ENCODE results near the gene PIK3C2G.

Gene PIK3C2G

GRCh38 chr12:18446061-18446644, 184.8 kb downstream of the PIK3C2G start:
- no peaks in the 10 kb centered on the region for H3K9me3 ChIP-seq (ENCODE audit: low read length)
- no peaks in the 10 kb centered on the region for H3K27me3 ChIP-seq (ENCODE audit: control insufficient read depth in 1 of 2, insufficient read depth in 2 of 2, low read length in 2 of 2)
- no peak overlapping the region for H3K4me3 ChIP-seq (ENCODE audit: low read depth in 1 of 2, low read length in 2 of 2)
- no peaks in the 10 kb centered on the region for H3K4me1 ChIP-seq (ENCODE audit: insufficient read depth, low read length)
- H3K27ac ChIP-seq (ENCODE audit: low read depth, low read length) = no peak overlapping the region
- no peaks in the 10 kb centered on the region for H3K36me3 ChIP-seq (ENCODE audit: insufficient read depth, low read length)
- H3K9ac ChIP-seq (ENCODE audit: low read length) = no peak overlapping the region

- Histone ChIP-seq H3K9ac (ENCODE audit: low read length) (no peak overlapping the region), H3K27ac (ENCODE audit: low read depth, low read length) (no peak overlapping the region), H3K4me3 (ENCODE audit: low read depth in 1 of 2, low read length in 2 of 2) (no peak overlapping the region), H3K4me1 (ENCODE audit: insufficient read depth, low read length) (no peaks in the 10 kb centered on the region), H3K9me3 (ENCODE audit: low read length) (no peaks in the 10 kb centered on the region), H3K27me3 (ENCODE audit: control insufficient read depth in 1 of 2, insufficient read depth in 2 of 2, low read length in 2 of 2) (no peaks in the 10 kb centered on the region), H3K36me3 (ENCODE audit: insufficient read depth, low read length) (no peaks in the 10 kb centered on the region)
These were observed 193.0 kb downstream of the PIK3C2G start for GRCh38 chr12:18454330-18454729.

- no peak overlapping the region for H3K4me3 ChIP-seq (ENCODE audit: low read depth in 1 of 2, low read length in 2 of 2)
- no peaks in the 10 kb centered on the region for H3K4me1 ChIP-seq (ENCODE audit: insufficient read depth, low read length)
- no peak overlapping the region for H3K27ac ChIP-seq (ENCODE audit: low read depth, low read length)
- H3K9ac ChIP-seq (ENCODE audit: low read length) = no peak overlapping the region
- H3K36me3 ChIP-seq (ENCODE audit: insufficient read depth, low read length) = no peaks in the 10 kb centered on the region
- H3K9me3 ChIP-seq (ENCODE audit: low read length) = no peaks in the 10 kb centered on the region
- H3K27me3 ChIP-seq (ENCODE audit: control insufficient read depth in 1 of 2, insufficient read depth in 2 of 2, low read length in 2 of 2) = no peaks in the 10 kb centered on the region
These were observed 195.0 kb downstream of the PIK3C2G start for GRCh38 chr12:18456344-18456743.

- H3K9me3 ChIP-seq (ENCODE audit: low read length) = no peaks in the 10 kb centered on the region
- no peak overlapping the region for H3K4me3 ChIP-seq (ENCODE audit: low read depth in 1 of 2, low read length in 2 of 2)
- H3K36me3 ChIP-seq (ENCODE audit: insufficient read depth, low read length) = no peaks in the 10 kb centered on the region
- no peaks in the 10 kb centered on the region for H3K27me3 ChIP-seq (ENCODE audit: control insufficient read depth in 1 of 2, insufficient read depth in 2 of 2, low read length in 2 of 2)
- no peaks in the 10 kb centered on the region for H3K4me1 ChIP-seq (ENCODE audit: insufficient read depth, low read length)
- no peak overlapping the region for H3K9ac ChIP-seq (ENCODE audit: low read length)
- H3K27ac ChIP-seq (ENCODE audit: low read depth, low read length) = no peak overlapping the region
These were observed 196.0 kb downstream of the PIK3C2G start for GRCh38 chr12:18457362-18457761.

GRCh38 chr12:18461758-18462157, 200.4 kb downstream of the PIK3C2G start:
- Histone ChIP-seq H3K27ac (ENCODE audit: low read depth, low read length) (no peak overlapping the region), H3K9ac (ENCODE audit: low read length) (no peak overlapping the region), H3K27me3 (ENCODE audit: control insufficient read depth in 1 of 2, insufficient read depth in 2 of 2, low read length in 2 of 2) (no peaks in the 10 kb centered on the region), H3K9me3 (ENCODE audit: low read length) (no peaks in the 10 kb centered on the region), H3K4me1 (ENCODE audit: insufficient read depth, low read length) (no peaks in the 10 kb centered on the region), H3K36me3 (ENCODE audit: insufficient read depth, low read length) (no peaks in the 10 kb centered on the region), H3K4me3 (ENCODE audit: low read depth in 1 of 2, low read length in 2 of 2) (no peak overlapping the region)

- Histone ChIP-seq H3K9ac (ENCODE audit: low read length) (no peak overlapping the region), H3K27me3 (ENCODE audit: control insufficient read depth in 1 of 2, insufficient read depth in 2 of 2, low read length in 2 of 2) (no peaks in the 10 kb centered on the region), H3K4me1 (ENCODE audit: insufficient read depth, low read length) (no peaks in the 10 kb centered on the region), H3K27ac (ENCODE audit: low read depth, low read length) (no peak overlapping the region), H3K4me3 (ENCODE audit: low read depth in 1 of 2, low read length in 2 of 2) (no peak overlapping the region), H3K36me3 (ENCODE audit: insufficient read depth, low read length) (no peaks in the 10 kb centered on the region), H3K9me3 (ENCODE audit: low read length) (no peaks in the 10 kb centered on the region)
These were observed 201.1 kb downstream of the PIK3C2G start for GRCh38 chr12:18462442-18462841.

- H3K4me3 ChIP-seq (ENCODE audit: low read depth in 1 of 2, low read length in 2 of 2) = no peak overlapping the region
- H3K36me3 ChIP-seq (ENCODE audit: insufficient read depth, low read length) = no peaks in the 10 kb centered on the region
- H3K27me3 ChIP-seq (ENCODE audit: control insufficient read depth in 1 of 2, insufficient read depth in 2 of 2, low read length in 2 of 2) = no peaks in the 10 kb centered on the region
- H3K9ac ChIP-seq (ENCODE audit: low read length) = no peak overlapping the region
- H3K9me3 ChIP-seq (ENCODE audit: low read length) = no peaks in the 10 kb centered on the region
- no peak overlapping the region for H3K27ac ChIP-seq (ENCODE audit: low read depth, low read length)
- H3K4me1 ChIP-seq (ENCODE audit: insufficient read depth, low read length) = no peaks in the 10 kb centered on the region
These were observed 206.4 kb downstream of the PIK3C2G start for GRCh38 chr12:18467620-18468245.

GRCh38 chr12:18468246-18469075, 207.1 kb downstream of the PIK3C2G start:
- Histone ChIP-seq H3K4me1 (ENCODE audit: insufficient read depth, low read length) (no peaks in the 10 kb centered on the region), H3K36me3 (ENCODE audit: insufficient read depth, low read length) (no peaks in the 10 kb centered on the region), H3K9me3 (ENCODE audit: low read length) (no peaks in the 10 kb centered on the region), H3K27ac (ENCODE audit: low read depth, low read length) (no peak overlapping the region), H3K27me3 (ENCODE audit: control insufficient read depth in 1 of 2, insufficient read depth in 2 of 2, low read length in 2 of 2) (no peaks in the 10 kb centered on the region), H3K9ac (ENCODE audit: low read length) (no peak overlapping the region), H3K4me3 (ENCODE audit: low read depth in 1 of 2, low read length in 2 of 2) (no peak overlapping the region)

GRCh38 chr12:18470251-18470650, 208.9 kb downstream of the PIK3C2G start:
- no peak overlapping the region for H3K4me3 ChIP-seq (ENCODE audit: low read depth in 1 of 2, low read length in 2 of 2)
- H3K9me3 ChIP-seq (ENCODE audit: low read length) = no peaks in the 10 kb centered on the region
- no peaks in the 10 kb centered on the region for H3K27me3 ChIP-seq (ENCODE audit: control insufficient read depth in 1 of 2, insufficient read depth in 2 of 2, low read length in 2 of 2)
- H3K9ac ChIP-seq (ENCODE audit: low read length) = no peak overlapping the region
- no peaks in the 10 kb centered on the region for H3K36me3 ChIP-seq (ENCODE audit: insufficient read depth, low read length)
- no peaks in the 10 kb centered on the region for H3K4me1 ChIP-seq (ENCODE audit: insufficient read depth, low read length)
- H3K27ac ChIP-seq (ENCODE audit: low read depth, low read length) = no peak overlapping the region

- Histone ChIP-seq H3K27me3 (ENCODE audit: control insufficient read depth in 1 of 2, insufficient read depth in 2 of 2, low read length in 2 of 2) (no peaks in the 10 kb centered on the region), H3K4me3 (ENCODE audit: low read depth in 1 of 2, low read length in 2 of 2) (no peak overlapping the region), H3K9me3 (ENCODE audit: low read length) (no peaks in the 10 kb centered on the region), H3K4me1 (ENCODE audit: insufficient read depth, low read length) (no peaks in the 10 kb centered on the region), H3K27ac (ENCODE audit: low read depth, low read length) (no peak overlapping the region), H3K9ac (ENCODE audit: low read length) (no peak overlapping the region), H3K36me3 (ENCODE audit: insufficient read depth, low read length) (no peaks in the 10 kb centered on the region)
These were observed 211.0 kb downstream of the PIK3C2G start for GRCh38 chr12:18472304-18472703.

GRCh38 chr12:18472806-18473205, 211.5 kb downstream of the PIK3C2G start:
- Histone ChIP-seq H3K9ac (ENCODE audit: low read length) (no peak overlapping the region), H3K36me3 (ENCODE audit: insufficient read depth, low read length) (no peaks in the 10 kb centered on the region), H3K9me3 (ENCODE audit: low read length) (no peaks in the 10 kb centered on the region), H3K27ac (ENCODE audit: low read depth, low read length) (no peak overlapping the region), H3K27me3 (ENCODE audit: control insufficient read depth in 1 of 2, insufficient read depth in 2 of 2, low read length in 2 of 2) (no peaks in the 10 kb centered on the region), H3K4me1 (ENCODE audit: insufficient read depth, low read length) (no peaks in the 10 kb centered on the region), H3K4me3 (ENCODE audit: low read depth in 1 of 2, low read length in 2 of 2) (no peak overlapping the region)

All from muscle layer of colon (tissue), 2 donors.